ENCODE data around the gene ISCU.

The ISCU gene

GRCh38 chr12:108576660-108577234, 14.4 kb downstream of the ISCU start:
- TF ChIP-seq SIN3A (IDR thresholded peaks at IDR 0.05; ENCODE audit: borderline replicate concordance, insufficient read depth, low read length) (no peak), POLR2AphosphoS5 (IDR thresholded peaks at IDR 0.05; ENCODE audit: low read depth, low read length) (no peak), REST (IDR thresholded peaks at IDR 0.05; ENCODE audit: insufficient read depth in 1 of 2, low read depth in 2 of 2, low read length in 2 of 2) (no peak), FOXP2 (optimal IDR thresholded peaks at IDR 0.05; ENCODE audit: borderline replicate concordance, extremely low read depth, extremely low read length, insufficient read depth) (no peak), TAF1 (IDR thresholded peaks at IDR 0.05; ENCODE audit: borderline replicate concordance, insufficient read depth, low read length) (no peak)

- TF ChIP-seq REST (IDR thresholded peaks at IDR 0.05; ENCODE audit: insufficient read depth in 1 of 2, low read depth in 2 of 2, low read length in 2 of 2) (no peak), POLR2AphosphoS5 (IDR thresholded peaks at IDR 0.05; ENCODE audit: low read depth, low read length) (no peak), FOXP2 (optimal IDR thresholded peaks at IDR 0.05; ENCODE audit: borderline replicate concordance, extremely low read depth, extremely low read length, insufficient read depth) (no peak), SIN3A (IDR thresholded peaks at IDR 0.05; ENCODE audit: borderline replicate concordance, insufficient read depth, low read length) (no peak), TAF1 (IDR thresholded peaks at IDR 0.05; ENCODE audit: borderline replicate concordance, insufficient read depth, low read length) (no peak)
Measured at GRCh38 chr12:108577458-108577857, 15.1 kb downstream of the ISCU start.

GRCh38 chr12:108578264-108578663, 15.9 kb downstream of the ISCU start:
- TF ChIP-seq SIN3A (IDR thresholded peaks at IDR 0.05; ENCODE audit: borderline replicate concordance, insufficient read depth, low read length) (no peak), REST (IDR thresholded peaks at IDR 0.05; ENCODE audit: insufficient read depth in 1 of 2, low read depth in 2 of 2, low read length in 2 of 2) (no peak), POLR2AphosphoS5 (IDR thresholded peaks at IDR 0.05; ENCODE audit: low read depth, low read length) (no peak), FOXP2 (optimal IDR thresholded peaks at IDR 0.05; ENCODE audit: borderline replicate concordance, extremely low read depth, extremely low read length, insufficient read depth) (no peak), TAF1 (IDR thresholded peaks at IDR 0.05; ENCODE audit: borderline replicate concordance, insufficient read depth, low read length) (no peak)

- TF ChIP-seq SIN3A (IDR thresholded peaks at IDR 0.05; ENCODE audit: borderline replicate concordance, insufficient read depth, low read length) (no peak), FOXP2 (optimal IDR thresholded peaks at IDR 0.05; ENCODE audit: borderline replicate concordance, extremely low read depth, extremely low read length, insufficient read depth) (no peak)
Measured at GRCh38 chr12:108578813-108579212, 16.4 kb downstream of the ISCU start.

- TF ChIP-seq POLR2AphosphoS5 (IDR thresholded peaks at IDR 0.05; ENCODE audit: low read depth, low read length) (no peak), TAF1 (IDR thresholded peaks at IDR 0.05; ENCODE audit: borderline replicate concordance, insufficient read depth, low read length) (no peak), FOXP2 (optimal IDR thresholded peaks at IDR 0.05; ENCODE audit: borderline replicate concordance, extremely low read depth, extremely low read length, insufficient read depth) (no peak), REST (IDR thresholded peaks at IDR 0.05; ENCODE audit: insufficient read depth in 1 of 2, low read depth in 2 of 2, low read length in 2 of 2) (no peak), SIN3A (IDR thresholded peaks at IDR 0.05; ENCODE audit: borderline replicate concordance, insufficient read depth, low read length) (no peak)
Measured at GRCh38 chr12:108580531-108580930, 18.1 kb downstream of the ISCU start.
